Epithelial cell of proximal tubule (primary cell): ENCODE measurements around the gene JAKMIP3. TPM values are rescaled to one million over a fixed set of nuclear protein-coding genes. Genes with fewer than 3 reads are reported as not detected.

Experiments
- DNase-seq: peaks from one replicate; pipeline ENCODE4 v3.0.0-alpha.2; 2011; ENCODE audit warnings: low read depth
- H3K4me3 ChIP-seq: 2 replicates; pipeline ENCODE4 v1.5.1; 2011; ENCODE audit warnings: low read depth, mild to moderate bottlenecking, low read length
- total RNA-seq: library from RNA; depleted of rRNA; stranded (reverse); fragments of >200 nt; gene quantifications from 2 replicates; pipeline ENCODE4 v1.2.3, GENCODE V29; 2015
- TF ChIP-seq, protein P1 (sequence below): conservative IDR thresholded peaks from 2 replicates; pipeline ENCODE4 v1.5.1; 2012; ENCODE audit warnings: low read depth, mild to moderate bottlenecking, low read length

Gene JAKMIP3
- total RNA-seq, 1 donor from 2014 or later, result under 0.01 TPM

DNA sequence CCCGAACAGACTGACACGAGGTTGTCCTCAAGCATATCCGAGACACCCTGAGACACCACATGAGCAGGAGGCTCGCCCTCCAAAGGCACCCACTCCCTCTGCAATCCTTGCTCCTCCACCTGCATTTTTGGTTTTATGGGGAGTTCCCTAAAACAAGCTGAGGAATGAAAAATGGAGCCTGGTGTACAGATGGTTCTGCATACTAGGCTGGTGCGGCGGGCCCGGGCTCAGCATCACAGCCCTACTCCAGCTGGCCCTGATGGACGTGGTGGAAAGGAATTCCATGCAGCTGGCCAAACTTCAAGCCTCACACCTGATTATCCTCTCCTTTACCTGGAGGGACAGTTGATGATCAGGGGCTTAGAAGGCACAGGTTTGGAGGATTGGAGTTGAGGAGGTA, 30.3 kb upstream of the JAKMIP3 start:
- TF ChIP-seq, protein P1, sequence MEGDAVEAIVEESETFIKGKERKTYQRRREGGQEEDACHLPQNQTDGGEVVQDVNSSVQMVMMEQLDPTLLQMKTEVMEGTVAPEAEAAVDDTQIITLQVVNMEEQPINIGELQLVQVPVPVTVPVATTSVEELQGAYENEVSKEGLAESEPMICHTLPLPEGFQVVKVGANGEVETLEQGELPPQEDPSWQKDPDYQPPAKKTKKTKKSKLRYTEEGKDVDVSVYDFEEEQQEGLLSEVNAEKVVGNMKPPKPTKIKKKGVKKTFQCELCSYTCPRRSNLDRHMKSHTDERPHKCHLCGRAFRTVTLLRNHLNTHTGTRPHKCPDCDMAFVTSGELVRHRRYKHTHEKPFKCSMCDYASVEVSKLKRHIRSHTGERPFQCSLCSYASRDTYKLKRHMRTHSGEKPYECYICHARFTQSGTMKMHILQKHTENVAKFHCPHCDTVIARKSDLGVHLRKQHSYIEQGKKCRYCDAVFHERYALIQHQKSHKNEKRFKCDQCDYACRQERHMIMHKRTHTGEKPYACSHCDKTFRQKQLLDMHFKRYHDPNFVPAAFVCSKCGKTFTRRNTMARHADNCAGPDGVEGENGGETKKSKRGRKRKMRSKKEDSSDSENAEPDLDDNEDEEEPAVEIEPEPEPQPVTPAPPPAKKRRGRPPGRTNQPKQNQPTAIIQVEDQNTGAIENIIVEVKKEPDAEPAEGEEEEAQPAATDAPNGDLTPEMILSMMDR, result no peak
- no peak for DNase-seq
- no peak overlapping the region for H3K4me3 ChIP-seq

DNA sequence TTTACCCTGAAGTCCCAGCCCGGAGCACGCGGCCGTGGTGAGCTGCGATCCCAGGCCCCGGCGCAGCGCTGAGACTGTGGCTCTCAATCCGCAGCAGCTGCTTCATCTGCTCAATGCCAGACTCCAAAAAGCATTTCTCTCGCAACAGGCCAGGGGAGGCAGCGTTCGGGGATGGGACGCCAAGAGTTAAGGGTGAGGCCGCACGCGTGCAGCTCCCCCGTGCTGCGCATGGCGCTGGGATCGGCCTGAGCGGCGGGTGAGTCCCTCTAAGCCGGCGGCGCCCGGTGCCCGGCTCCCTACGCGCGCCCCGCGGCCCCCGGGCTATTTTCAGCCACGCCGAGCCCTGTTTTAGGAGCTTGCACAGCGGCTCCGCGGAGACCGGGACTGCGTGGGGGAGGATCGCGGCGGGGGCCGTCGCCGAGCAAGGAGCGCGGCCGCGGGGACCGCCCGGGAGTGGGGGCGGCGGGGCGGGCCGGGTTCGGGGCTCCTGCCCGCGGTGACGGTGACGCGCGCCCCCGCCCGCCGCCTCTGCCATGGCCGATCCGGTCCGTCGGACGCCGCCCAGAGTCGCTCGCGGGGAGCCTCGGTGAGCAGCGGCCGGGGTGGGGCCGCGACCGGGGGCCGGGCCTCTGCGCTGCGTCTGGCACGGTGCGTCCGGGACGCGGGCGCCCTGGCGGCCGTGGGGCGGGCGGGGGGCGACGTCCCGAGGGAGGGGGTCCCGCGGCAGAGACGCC, 29.4 kb upstream of the JAKMIP3 start:
- H3K4me3 ChIP-seq, result peak overlapping the region; percentile 36
- no peak for DNase-seq
- TF ChIP-seq, protein P1, result no peak

DNA sequence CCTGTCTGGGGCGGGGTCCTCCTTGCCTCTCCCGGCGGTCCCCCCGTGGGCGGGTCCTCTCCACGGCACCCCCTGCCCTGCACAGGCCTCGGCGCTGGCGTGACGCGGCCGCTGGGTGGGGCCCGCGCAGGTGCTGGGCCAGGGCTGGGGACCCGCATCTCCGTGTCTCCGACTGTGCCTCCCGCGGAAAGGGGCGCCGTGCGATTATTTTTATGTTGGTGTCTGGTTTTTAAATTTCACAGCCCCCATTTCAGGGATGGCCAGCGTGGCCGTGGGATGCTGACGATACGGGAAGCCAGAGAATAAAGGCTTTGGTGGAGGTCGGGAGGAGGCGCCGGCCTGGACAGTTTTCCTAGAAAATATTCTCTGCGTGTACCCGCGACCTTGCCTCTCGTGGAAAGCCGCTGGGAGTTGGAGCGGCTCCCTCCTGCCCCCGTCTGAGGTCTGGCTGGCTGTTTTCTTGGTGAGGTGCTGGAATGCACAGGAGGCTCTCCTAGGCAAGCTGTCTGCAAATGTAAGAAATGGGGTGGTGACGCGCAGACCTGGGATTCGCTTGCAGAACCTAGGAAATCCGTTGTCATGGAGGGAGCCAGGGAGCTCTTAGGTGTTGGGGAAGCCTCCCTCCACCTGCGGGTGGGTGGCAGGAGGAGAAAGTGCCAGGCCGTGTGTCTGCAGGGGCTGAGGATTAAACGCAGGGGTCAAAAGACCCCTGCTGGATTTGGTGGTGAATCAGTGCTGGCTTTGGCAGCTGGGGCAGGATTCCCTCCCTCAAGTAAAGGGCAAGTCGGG, 28.7 kb upstream of the JAKMIP3 start:
- no peak for DNase-seq
- TF ChIP-seq, protein P1, result no peak
- H3K4me3 ChIP-seq, result no peak overlapping the region

DNA sequence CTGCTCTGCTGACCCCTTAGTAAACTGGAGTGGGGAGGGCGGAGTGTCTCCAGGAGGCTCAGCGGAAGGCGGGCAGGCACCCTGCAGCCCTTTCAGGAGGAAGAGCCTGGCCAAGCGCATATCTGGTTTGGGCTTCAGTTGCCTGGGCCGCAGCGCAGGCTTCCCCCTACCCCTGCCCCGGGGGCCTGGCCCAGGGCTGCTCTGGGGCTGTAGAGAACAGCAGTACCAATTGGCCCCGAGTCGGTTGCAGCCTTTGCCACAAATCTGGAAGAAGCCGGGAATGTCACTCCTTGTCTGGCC, 28.1 kb upstream of the JAKMIP3 start:
- TF ChIP-seq, protein P1, result no peak
- DNase-seq, result no peak
- H3K4me3 ChIP-seq, result no peak overlapping the region

DNA sequence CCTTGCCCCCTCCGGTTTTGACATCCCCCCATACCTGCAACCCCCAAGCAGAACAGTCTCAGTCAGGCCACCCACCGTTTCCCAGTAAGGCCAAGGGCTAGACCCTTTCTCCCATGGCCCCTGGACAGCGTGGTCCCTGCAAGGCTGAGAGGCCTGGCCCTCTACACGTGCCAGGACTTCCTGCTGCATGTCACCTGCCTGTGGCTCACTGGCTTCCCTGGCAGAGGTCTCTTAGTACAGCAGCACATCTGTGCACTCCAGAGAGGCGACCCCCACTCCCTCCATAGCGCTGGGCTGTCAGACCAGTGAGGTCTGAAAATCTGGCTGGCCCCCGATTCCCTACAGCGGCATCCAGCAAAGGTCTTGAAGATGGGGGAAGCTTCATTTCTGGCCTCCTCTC, 26.4 kb upstream of the JAKMIP3 start:
- no peak for DNase-seq

DNA sequence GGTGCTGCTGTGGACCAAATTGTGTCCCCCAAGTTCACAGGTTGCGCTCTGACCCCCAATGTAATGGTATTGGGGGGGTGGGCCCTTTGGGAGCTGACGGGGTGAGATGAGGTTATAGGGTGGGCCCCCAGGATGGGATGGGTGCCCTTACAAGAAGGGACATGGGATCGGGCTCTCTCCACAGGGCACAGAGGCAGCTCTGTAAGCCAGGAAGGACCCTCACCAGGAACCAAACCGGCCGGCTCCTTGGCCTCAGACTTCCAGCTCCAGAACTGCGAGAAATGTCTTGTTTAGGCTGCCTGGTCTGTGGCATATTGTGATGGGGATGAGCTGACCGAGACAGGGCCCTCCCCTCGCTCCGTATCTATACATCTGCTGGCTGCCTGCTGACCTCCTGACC, 25.7 kb upstream of the JAKMIP3 start:
- TF ChIP-seq, protein P1, result no peak
- no peak for DNase-seq
- no peak overlapping the region for H3K4me3 ChIP-seq

More for the DNA sequence above, 26.4 kb upstream of the JAKMIP3 start:
- no peak overlapping the region for H3K4me3 ChIP-seq
- TF ChIP-seq, protein P1, result no peak

DNA sequence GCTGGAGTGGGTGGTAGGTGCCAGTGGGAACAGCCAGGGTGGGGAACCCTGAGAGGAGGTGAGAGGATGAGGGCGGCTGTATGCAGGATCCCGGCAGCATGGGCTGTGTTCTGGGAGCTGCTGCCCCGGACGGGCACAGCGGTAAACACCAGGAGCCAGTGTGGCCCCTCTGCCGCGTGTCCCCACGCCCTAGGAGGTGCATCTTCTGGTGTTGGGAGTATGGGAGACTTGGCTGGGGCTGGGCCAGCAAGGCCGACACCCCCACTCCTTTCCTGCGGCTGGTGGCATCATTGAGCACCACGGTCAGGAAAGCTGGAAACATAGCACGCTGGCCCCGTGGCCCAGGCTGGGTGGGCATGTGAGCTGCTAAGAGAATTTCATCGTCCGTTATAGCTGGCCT, 24.4 kb upstream of the JAKMIP3 start:
- no peak overlapping the region for H3K4me3 ChIP-seq
- TF ChIP-seq, protein P1, result no peak
- no peak for DNase-seq
